GM19468 (cell line): ENCODE measurements around the gene MYH14.

Experiments used
- ATAC-seq: cut with Tn5 transposase; IDR thresholded peaks from one replicate; pipeline ENCODE4 v1.9.1; 2021; ENCODE audit warnings: mild to moderate bottlenecking, moderate library complexity, moderate number of reproducible peaks; ENCODE audit not compliant: unreplicated experiment; ENCODE audit errors: extremely low read depth

MYH14 gene

GRCh38 chr19:50203281-50204080, at the start of gene MYH14:
Gene MYH14 (plus strand): TSS chr19:50203622. CDS start chr19:50210366, 6,744 bp downstream.
- no peak for ATAC-seq

DNA sequence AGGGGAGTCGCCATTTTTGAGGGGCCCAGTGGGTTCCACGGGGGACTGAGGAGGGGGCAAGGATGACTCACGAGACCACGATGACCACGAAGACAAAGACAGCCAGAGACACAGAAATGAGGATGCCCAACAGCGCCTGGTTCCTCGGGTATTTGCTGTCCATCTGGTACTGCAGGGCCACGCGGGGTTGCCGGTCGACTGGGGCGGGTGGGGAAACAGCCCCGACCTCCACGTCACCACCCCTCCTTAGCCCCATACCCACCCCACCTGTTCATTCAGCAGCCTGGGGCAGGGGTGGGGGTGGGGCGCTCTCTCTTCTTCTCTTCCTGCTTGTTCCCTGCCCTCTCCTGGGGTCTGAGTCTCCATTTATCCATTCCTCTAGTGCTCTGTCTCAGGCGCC, 48.9 kb upstream of the MYH14 start:
- no peak for ATAC-seq

- ATAC-seq, result no peak
These were observed 47.8 kb upstream of the MYH14 start for GRCh38 chr19:50155520-50156109.

DNA sequence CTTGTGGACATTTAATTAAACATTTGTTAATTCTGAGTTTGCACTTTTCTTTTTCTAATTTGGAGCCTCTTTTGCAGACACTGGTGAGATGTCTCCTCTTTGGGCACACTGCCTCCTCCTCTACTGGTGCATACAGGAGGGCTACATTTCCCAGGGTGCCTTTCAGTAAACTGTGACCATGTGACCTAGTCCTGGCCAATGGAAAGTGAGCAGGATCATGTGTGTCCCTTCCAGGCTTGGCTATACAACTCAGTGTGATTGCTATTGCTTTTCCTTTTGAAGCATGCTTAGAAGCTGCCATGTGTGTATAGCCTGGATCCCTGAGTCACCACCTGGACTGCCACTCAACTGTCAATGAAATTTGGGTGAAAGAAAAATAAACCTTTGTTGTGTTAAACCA, 44.8 kb upstream of the MYH14 start:
- ATAC-seq, result no peak

DNA sequence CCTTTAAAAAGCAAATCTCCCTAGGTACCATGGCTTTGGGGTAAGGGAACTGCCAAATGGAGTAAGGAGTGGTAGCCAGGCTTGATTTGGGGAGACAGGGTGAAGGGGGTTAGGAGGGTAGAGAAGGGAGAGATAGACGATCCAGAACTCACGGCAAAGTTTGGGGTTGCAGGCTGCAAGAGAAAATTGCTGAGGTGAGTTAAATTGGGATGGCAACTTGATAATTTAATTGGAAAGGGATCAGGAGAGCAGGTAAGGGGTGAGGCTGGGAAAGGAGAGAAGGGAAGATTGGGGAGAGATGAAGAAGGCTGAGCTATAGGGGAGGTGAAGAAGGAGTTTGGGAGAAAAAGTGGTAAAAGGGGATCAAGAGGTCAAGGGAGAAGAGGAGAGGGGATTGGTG, 44.3 kb upstream of the MYH14 start:
- ATAC-seq, result no peak

DNA sequence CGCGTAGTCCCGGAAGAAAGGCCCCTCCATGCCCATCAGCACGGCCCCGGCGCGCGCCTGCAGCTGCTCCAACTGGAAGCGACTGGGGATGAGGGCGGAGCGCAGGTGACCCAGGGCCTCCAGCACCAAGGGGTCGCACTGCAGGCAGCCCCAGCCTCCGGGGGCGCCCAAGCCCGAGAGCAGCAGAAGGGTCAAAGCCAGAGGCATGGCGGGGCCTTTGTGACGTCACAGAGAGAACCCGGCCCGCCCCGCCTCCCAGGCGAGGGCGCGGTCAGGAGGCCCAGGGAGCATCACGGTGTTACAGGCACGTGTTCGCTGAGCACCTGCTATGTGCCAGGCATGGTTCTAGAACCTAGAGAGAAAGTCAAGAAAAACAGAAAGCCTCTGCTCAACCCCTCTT, 40.4 kb upstream of the MYH14 start, which contains the start of gene IZUMO2:
Gene IZUMO2, minus strand, starts transcription at position 294 of the 400 bp plus-strand sequence. Its CDS starts 87 bp downstream, at position 207.
- ATAC-seq, result no peak

GRCh38 chr19:50167314-50167721, 36.1 kb upstream of the MYH14 start:
- ATAC-seq, result no peak

GRCh38 chr19:50171752-50172151, 31.7 kb upstream of the MYH14 start:
- ATAC-seq, result no peak

DNA sequence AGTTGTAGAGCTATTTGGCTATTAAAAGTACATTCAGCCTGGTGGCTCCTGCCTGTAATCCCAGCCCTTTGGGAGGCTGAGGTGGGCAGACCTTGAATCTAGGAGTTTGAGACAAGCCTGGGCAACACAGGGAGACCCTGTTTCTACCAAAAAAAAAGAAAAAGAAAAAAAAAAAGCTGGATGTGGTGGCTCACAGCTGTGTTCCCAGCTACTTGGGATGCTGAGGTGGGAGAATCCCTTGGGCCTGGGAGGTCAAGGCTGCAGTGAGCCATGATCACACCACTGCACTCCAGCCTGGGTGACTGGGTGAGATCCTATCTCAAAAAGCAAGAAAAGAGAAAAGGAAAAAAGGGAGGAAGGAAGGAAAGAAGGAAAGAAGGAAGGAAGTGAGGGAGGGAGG, 30.7 kb upstream of the MYH14 start:
- no peak for ATAC-seq

DNA sequence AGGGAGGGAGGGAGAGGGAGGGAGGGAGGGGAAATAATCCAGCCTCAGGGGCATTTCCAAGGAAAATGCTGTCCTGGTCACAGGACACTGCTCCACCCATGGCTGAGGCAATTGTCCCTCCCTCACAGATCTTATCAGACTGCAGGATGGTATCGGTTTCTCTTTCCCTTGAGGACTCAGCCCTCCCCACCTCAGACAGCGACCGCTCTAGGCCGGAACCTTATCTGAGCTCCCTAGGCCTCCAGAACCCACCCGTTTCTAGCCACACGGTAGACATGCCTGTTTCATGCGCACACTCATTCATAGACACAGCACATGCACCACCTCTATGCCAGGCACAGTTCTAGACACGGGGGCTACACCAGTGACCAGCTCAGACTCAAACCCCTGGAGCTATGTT, 30.3 kb upstream of the MYH14 start:
- no peak for ATAC-seq

DNA sequence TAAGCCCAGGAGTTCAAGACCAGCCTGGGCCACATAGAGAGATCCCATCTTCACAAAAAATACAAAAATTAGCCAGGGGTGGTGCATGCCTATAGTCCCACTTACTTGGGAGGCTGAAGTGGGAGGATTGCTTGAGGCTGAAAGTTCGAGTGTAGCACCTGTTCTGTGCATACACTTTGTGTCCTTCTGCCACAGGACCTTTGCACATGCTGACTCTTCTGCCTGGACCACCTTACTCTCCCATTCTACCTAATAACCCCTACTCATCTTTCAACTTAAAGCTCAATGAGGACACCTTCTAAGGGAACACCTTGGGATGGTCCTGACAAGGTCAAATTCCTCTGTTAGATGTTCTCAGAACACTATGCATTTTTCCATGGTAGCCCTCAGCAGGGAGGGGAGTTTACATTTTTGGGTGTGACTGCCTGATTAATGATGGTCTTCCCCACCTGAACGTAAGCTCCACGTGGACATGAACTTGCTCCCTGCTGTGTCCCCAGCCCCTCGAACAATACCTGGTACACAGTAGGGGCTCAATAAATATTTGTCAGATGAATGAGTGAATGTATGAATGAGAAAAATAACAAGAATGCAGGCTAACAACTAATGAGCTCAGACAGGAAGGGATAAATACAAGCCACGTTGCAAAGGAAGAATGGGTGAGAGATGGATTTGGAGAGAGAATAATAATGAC, 29.2 kb upstream of the MYH14 start:
- ATAC-seq, result no peak

DNA sequence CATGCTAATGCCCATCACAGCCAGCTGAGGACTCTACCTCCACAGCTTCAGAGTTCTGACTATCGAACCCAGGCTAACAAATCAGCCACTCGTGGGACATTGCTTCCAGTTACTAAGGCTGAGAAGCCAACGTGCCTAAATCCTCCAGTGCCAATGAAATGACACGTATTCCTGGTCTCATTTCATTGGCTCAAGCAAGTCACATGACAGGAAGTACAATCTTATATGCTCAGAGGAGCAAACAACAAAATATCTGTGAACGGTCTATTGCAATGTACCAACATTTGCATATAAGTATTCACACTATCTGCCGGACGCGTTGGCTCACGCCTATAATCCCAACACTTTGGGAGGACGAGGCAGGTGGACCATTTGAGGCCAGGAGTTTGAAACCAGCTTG, 27.5 kb upstream of the MYH14 start:
- ATAC-seq, result no peak

DNA sequence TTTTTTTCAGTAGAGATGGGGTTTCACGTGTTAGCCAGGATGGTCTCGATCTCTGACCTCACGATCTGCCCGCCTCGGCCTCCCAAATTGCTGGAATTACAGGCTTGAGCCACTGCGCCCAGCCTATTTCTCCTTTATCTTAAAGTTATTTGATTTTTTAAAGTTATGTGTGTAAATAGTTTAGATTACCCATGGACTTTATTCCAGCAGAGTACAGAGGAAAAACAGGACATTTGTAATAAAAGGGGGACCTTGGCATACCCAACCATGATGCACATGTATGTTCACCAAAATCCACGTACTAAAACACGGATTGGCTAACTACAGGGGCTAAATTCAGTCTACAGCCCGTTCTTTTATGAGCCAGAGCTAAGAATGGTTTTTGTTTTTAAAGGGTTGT, 26.6 kb upstream of the MYH14 start:
- ATAC-seq, result no peak

DNA sequence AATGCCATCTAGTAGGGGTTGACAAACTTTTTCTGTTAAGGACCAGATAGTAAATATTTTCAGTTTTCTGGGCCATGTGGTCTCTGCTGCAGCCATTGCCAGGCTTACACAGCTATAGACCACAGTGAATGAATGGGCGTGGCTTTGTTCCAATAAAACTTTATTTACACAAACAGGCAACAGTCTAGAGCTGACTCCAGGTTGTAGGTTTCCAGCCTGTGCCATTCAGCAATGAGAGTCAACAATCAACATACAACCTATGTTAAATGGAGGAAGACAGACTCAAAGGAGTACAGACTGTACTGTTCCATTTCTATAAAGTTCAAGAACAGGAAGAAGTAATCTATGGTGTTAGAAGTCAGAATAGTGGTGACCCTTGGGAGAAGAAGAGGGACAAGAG, 25.1 kb upstream of the MYH14 start:
- ATAC-seq, result no peak

DNA sequence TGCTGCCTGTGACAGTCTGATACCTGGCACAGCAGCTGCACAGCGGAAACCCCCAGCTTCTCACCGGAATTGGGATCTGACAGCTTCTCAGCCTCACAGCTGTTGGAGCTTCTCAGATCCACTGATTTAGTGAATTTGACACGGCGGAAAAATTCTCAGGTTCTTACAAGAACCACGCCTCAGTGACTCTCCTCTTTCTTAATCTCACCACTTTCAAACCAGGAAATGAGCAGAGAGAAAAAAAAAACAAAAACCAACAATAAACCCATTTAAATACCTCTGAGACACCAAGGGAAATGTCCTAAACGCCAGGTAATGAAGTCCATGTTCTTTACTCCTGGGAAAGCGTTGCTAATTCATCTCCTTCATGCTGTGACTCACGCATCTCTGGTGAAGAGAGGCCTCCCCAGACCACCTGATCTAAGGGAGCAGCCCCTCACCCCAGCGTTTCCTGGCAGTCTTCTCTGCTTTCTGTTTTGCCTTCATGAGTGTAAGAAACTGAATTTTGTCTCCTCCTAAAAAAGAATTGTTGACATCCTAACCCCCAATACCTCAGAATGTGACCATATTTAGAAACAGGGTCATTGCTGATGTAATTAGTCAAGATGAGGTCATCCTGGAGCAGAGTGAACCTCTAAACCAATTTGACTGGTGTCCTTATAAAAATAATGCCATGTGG, 24.4 kb upstream of the MYH14 start:
- no peak for ATAC-seq

GRCh38 chr19:50181121-50181520, 22.3 kb upstream of the MYH14 start:
- ATAC-seq, result no peak

GRCh38 chr19:50184196-50184595, 19.2 kb upstream of the MYH14 start:
- no peak for ATAC-seq

DNA sequence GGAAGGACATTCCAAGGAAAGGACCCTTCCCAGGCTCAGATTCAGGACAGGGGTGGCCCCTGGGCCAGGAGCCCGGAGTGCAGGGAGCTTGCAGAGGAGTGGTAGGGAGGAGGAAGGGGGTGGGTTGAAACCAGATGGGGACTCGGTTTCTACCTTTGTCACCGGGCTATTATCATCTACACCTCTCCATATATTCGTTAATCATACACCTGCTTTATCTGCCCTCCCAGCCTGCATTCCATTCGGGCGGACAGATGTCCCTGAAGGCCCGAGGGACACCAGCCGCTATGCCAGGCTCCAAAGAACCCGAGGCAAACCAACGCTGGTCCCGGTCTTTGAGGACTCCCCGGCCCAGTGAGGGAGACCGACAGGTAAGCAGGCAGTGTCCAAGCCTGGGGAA, 15.5 kb upstream of the MYH14 start:
- ATAC-seq, result no peak

- ATAC-seq, result no peak
These were observed 14.1 kb upstream of the MYH14 start for GRCh38 chr19:50189331-50189730.

DNA sequence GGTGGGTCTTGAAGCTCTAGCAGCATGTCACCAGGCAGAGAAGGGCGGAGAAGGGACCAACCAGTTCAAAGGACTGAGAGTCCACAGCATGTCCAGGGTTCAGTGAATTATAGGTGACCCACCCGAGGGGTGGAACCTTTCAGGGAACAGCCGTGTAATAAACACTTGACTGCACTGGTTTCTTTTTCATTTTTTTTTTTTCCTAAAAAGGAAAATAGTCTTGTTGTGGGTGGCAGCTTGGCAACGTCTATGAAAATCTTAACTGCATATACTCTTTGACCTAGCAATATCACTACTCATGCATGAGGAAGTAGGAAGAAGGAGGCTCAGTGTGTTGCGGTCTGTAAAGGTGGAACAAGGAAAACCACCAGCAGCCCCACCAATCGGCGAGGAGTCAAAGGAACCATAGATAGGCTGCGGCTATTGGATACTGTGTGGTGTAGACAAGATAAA, 13.0 kb upstream of the MYH14 start:
- ATAC-seq, result no peak

GRCh38 chr19:50191216-50191615, 12.2 kb upstream of the MYH14 start:
- ATAC-seq, result no peak
